ENCODE results near the gene LZTS3. TPM values are rescaled to one million over a fixed set of nuclear protein-coding genes. Genes with fewer than 3 reads are reported as not detected.
"Not testable (repeated sequence)": the region's sequence is repeated elsewhere in the genome, so short reads cannot be mapped to it uniquely, and the experiment has no call there.

The LZTS3 gene
- total RNA-seq, 1 donor from 2014 or later: 14.2 TPM

GRCh38 chr20:3121955-3122610, 51.3 kb downstream of the LZTS3 start:
- Mint-ChIP-seq H3K27me3 (ENCODE audit: low read depth) (no peaks in the 10 kb centered on the region), H3K4me1 (no peaks in the 10 kb centered on the region), H3K36me3 (peaks cover 47% of the 10 kb centered on the region), H3K9me3 (peaks cover 15% of the 10 kb centered on the region), H3K4me3 (no peak overlapping the region), H3K27ac (no peak overlapping the region)
- TF ChIP-seq, protein P1, sequence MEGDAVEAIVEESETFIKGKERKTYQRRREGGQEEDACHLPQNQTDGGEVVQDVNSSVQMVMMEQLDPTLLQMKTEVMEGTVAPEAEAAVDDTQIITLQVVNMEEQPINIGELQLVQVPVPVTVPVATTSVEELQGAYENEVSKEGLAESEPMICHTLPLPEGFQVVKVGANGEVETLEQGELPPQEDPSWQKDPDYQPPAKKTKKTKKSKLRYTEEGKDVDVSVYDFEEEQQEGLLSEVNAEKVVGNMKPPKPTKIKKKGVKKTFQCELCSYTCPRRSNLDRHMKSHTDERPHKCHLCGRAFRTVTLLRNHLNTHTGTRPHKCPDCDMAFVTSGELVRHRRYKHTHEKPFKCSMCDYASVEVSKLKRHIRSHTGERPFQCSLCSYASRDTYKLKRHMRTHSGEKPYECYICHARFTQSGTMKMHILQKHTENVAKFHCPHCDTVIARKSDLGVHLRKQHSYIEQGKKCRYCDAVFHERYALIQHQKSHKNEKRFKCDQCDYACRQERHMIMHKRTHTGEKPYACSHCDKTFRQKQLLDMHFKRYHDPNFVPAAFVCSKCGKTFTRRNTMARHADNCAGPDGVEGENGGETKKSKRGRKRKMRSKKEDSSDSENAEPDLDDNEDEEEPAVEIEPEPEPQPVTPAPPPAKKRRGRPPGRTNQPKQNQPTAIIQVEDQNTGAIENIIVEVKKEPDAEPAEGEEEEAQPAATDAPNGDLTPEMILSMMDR (IDR thresholded peaks at IDR 0.05; ENCODE audit: unreplicated experiment): no peak
- DNase-seq (ENCODE audit: low spot score in 2 of 2, unreplicated experiment in 2 of 2): no peak

DNA sequence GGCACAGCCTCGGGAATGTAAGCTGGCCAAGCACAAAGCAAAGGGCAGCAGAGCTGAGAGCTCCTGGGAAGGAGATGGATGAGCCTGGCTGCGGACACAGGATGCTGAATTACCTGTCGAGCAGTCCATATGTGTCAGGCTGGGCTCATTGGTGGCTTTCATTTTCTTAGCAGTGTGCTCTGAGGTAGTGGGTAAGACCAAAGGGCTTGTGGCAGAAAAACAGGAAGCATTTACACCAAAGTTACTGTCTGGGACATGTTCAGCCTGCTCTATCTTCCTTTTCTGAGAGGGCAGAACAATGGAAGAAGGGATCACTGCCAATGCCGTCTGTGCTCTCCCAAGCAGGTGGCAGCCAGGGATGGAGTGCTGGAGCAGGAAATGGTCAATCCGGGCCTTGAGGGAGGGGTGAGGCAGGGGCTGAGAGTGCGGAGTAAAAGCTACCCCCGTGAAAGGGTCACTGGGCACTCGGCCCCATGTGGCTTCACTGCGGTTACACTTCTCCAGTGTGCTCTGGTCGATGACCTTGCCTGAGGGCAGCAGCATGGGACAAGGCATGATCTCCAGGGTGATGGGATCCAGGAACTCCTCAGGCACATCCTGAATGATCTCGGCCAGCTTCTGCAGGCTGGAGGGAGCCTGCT, 52.0 kb downstream of the LZTS3 start:
- TF ChIP-seq, protein P1 (IDR thresholded peaks at IDR 0.05; ENCODE audit: unreplicated experiment): no peak
- H3K27me3 Mint-ChIP-seq (ENCODE audit: low read depth): no peaks in the 10 kb centered on the region
- peaks cover 15% of the 10 kb centered on the region for H3K9me3 Mint-ChIP-seq
- DNase-seq (ENCODE audit: low spot score in 2 of 2, unreplicated experiment in 2 of 2): no peak
- no peak overlapping the region for H3K4me3 Mint-ChIP-seq
- H3K4me1 Mint-ChIP-seq: no peaks in the 10 kb centered on the region
- H3K36me3 Mint-ChIP-seq: peaks cover 47% of the 10 kb centered on the region
- no peak overlapping the region for H3K27ac Mint-ChIP-seq

GRCh38 chr20:3119044-3119443, 54.3 kb downstream of the LZTS3 start:
- H3K9me3 Mint-ChIP-seq: peaks cover 15% of the 10 kb centered on the region
- no peak overlapping the region for H3K4me3 Mint-ChIP-seq
- peaks cover 2% of the 10 kb centered on the region for H3K4me1 Mint-ChIP-seq
- H3K27ac Mint-ChIP-seq: no peak overlapping the region
- TF ChIP-seq, protein P1 (IDR thresholded peaks at IDR 0.05; ENCODE audit: unreplicated experiment): no peak
- DNase-seq (ENCODE audit: low spot score in 2 of 2, unreplicated experiment in 2 of 2): no peak
- H3K27me3 Mint-ChIP-seq (ENCODE audit: low read depth): no peaks in the 10 kb centered on the region
- peaks cover 42% of the 10 kb centered on the region for H3K36me3 Mint-ChIP-seq

DNA sequence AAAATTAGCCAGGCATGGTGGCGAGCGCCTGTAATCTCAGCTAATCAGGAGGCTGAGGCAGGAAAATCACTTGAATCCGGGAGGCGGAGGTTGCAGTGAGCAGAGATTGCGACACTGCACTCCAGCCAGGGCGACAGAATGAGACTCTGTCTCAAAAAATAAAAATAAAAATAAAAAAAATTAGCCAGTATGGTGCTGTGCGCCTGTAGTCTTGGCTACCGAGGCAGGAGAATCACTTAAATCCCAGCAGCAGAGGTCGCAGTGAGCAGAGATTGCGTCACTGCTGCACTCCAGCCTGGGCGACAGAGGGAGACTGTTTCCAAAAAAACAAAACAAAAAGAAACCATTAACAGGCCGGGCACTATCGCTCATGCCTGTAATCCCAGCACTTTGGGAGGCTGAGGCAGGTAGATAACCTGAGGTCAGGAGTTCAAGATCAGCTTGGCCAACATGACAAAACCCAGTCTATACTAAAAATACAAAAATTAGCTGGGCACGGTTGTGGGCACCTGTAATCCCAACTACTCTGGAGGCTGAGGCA, 55.4 kb downstream of the LZTS3 start:
- H3K9me3 Mint-ChIP-seq; H3K27me3 Mint-ChIP-seq (ENCODE audit: low read depth); H3K4me1 Mint-ChIP-seq; H3K4me3 Mint-ChIP-seq; DNase-seq (ENCODE audit: low spot score in 2 of 2, unreplicated experiment in 2 of 2): not testable (repeated sequence)
- H3K27ac Mint-ChIP-seq: peak overlapping the region; percentile 39
- peaks cover 41% of the 10 kb centered on the region for H3K36me3 Mint-ChIP-seq

DNA sequence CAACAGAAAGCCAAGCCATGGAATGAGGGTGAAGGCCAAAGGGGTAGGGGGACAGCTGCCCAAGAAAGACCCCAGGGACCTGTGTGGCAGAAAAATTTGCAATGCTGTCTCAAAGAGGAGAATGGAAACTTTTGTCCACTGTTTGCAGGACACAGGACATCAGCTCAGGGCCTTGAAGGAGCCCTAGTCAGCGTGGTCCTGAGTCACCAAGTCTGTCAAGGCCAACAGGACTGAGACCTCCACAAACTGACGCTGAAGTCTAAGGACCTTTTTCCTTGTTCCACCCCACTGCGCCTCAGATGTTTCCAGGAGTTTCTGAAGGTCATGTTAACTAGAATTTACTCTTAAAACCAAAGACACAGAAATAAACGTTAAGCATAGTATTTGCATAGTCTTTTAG, 57.0 kb downstream of the LZTS3 start:
- Mint-ChIP-seq H3K9me3 (no peaks in the 10 kb centered on the region), H3K27ac (no peak overlapping the region), H3K36me3 (peaks cover 25% of the 10 kb centered on the region), H3K4me3 (no peak overlapping the region), H3K27me3 (ENCODE audit: low read depth) (no peaks in the 10 kb centered on the region), H3K4me1 (peaks cover 2% of the 10 kb centered on the region)
- DNase-seq (ENCODE audit: low spot score in 2 of 2, unreplicated experiment in 2 of 2): no peak
- TF ChIP-seq, protein P1 (IDR thresholded peaks at IDR 0.05; ENCODE audit: unreplicated experiment): no peak
